Spleen (tissue), 7 donors: ENCODE results near the gene SLC24A3.

Source experiments
- POLR2A ChIP-seq, 3 donors: fragments of 450-650 bp; IDR thresholded peaks; one replicate each; pipeline ENCODE4 v1.5.1; 2017; ENCODE audit warnings: antibody characterized with exemption in 3 of 3, mild to moderate bottlenecking in 1 of 3
- POLR2AphosphoS5 ChIP-seq, 3 donors: sonication (generic); formaldehyde crosslinking; IDR thresholded peaks; one replicate each; pipeline ENCODE4 v1.5.1; 2017; ENCODE audit warnings: antibody characterized with exemption in 3 of 3
- TF ChIP-seq, protein P1 (sequence below), 11 experiments: fragments of 200-600 bp in 7 of 11; fragments of 450-650 bp in 4 of 11; sonication (generic) in 4 of 11; IDR thresholded peaks in 8 of 11; conservative IDR thresholded peaks in 3 of 11; 1 replicate in 7 of 11; 2 replicates in 4 of 11; pipeline versions ENCODE4 v1.4.0 to v1.8.0; 2016 to 2021; ENCODE audit warnings: antibody characterized with exemption in 11 of 11, inconsistent platforms in 4 of 11, mild to moderate bottlenecking in 1 of 11
- donor health status: DM: no; HTN: no; CAD: no; lungs with moderate emphysema.
- donor health status: DM: no; HTN: no; CAD: no.
- donor health status: DM: no; HTN: no; CAD: no.

DNA sequence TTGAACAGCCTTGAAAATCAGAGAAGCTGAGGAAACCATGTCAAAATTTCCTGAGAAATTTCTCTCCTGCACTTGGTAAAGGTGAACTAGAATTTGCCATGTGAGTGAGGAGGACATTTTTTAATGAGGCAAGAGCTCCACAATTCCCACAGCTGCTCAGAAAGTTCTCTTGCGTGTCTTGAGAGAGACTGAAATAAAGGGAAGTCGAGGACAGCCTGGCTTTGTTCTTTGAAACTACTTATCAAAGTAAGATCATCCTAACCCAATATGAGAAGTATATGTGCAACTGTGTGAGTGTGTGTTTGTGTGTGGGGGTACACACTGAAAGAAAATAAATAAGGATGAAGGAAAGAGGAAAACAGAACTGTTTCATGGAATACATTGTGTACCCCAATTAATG is 163.4 kb downstream of the SLC24A3 start:
- TF ChIP-seq, protein P1, sequence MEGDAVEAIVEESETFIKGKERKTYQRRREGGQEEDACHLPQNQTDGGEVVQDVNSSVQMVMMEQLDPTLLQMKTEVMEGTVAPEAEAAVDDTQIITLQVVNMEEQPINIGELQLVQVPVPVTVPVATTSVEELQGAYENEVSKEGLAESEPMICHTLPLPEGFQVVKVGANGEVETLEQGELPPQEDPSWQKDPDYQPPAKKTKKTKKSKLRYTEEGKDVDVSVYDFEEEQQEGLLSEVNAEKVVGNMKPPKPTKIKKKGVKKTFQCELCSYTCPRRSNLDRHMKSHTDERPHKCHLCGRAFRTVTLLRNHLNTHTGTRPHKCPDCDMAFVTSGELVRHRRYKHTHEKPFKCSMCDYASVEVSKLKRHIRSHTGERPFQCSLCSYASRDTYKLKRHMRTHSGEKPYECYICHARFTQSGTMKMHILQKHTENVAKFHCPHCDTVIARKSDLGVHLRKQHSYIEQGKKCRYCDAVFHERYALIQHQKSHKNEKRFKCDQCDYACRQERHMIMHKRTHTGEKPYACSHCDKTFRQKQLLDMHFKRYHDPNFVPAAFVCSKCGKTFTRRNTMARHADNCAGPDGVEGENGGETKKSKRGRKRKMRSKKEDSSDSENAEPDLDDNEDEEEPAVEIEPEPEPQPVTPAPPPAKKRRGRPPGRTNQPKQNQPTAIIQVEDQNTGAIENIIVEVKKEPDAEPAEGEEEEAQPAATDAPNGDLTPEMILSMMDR (IDR thresholded peaks at IDR 0.05 in 8 of 11, conservative IDR thresholded peaks at IDR 0.05 in 3 of 11) = no peak
- TF ChIP-seq POLR2A (IDR thresholded peaks at IDR 0.05) (no peak), POLR2AphosphoS5 (IDR thresholded peaks at IDR 0.05) (no peak)
